SH-SY5Y (cell line): ENCODE data around the gene RFC3.

Experiments used
- GATA2 ChIP-seq: IDR thresholded peaks from 2 replicates; pipeline ENCODE4 v1.6.1; 2011; ENCODE audit warnings: mild to moderate bottlenecking, low read depth, low read length
- GATA3 ChIP-seq: IDR thresholded peaks from 2 replicates; pipeline ENCODE4 v1.6.1; 2011; ENCODE audit warnings: low read depth, mild to moderate bottlenecking, low read length, moderate library complexity

DNA sequence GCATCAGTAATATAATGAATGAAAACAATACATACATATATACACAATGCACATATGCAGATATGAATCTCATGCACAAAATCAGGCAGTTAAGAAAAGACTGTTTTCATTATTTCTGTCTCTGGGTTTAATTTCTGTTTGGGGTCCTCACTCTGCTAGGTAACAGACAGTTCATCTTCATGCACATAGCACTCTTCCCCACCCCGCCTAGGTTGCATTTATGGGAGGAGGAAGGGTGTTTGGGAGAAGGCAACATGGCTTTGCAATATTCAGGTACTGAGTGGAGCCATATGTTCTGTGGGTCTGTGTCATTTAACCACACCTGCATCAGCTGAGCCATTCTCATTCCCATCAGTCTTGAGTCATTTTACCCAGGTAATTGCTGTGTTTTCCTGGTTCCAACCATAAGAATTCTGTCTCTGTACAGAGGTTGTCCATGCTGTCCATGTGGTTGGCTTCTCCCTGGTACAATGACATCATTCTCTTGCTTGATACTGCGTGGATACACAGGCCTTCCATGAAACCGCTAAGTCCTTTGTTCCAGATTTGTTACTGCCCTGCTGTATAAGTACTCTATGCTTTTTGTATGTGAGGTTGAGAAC lies 45.3 kb downstream of the RFC3 start:
- no peak for TF ChIP-seq GATA2
- no peak for TF ChIP-seq GATA3
